HG02678 (cell line): ENCODE measurements around the gene FUCA2.
"Not testable (repeated sequence)": the region's sequence is repeated elsewhere in the genome, so short reads cannot be mapped to it uniquely, and the experiment has no call there.

Experiments used
- ATAC-seq: cut with Tn5 transposase; IDR thresholded peaks from one replicate; pipeline ENCODE4 v1.9.1; 2021; ENCODE audit warnings: mild to moderate bottlenecking, moderate library complexity; ENCODE audit not compliant: unreplicated experiment

The FUCA2 gene

GRCh38 chr6:143449082-143449713, 62.3 kb downstream of the FUCA2 start:
- no peak for ATAC-seq

DNA sequence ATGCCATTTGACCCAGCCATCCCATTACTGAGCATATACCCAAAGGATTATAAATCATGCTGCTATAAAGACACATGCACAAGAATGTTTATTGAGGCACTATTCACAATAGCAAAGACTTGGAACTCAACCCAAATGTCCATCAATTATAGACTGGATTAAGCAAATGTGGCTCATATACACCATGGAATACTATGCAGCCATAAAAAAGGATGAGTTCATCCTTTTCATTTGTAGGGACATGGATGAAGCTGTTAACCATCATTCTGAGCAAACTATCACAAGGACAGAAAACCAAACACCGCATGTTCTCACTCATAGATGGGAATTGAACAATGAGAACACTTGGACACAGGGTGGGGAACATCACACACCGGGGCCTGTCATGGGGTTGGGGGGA, 63.7 kb downstream of the FUCA2 start:
- not testable (repeated sequence) for ATAC-seq
